Aorta (tissue), 5 donors: Measurements from ENCODE around the gene ZMYM2. TPM values are rescaled to one million over a fixed set of nuclear protein-coding genes. Genes with fewer than 3 reads are reported as not detected.

Source experiments
- ATAC-seq: fragments of 200-7000 bp; cut with Tn5 transposase; one replicate; pipeline ENCODE4 v1.9.1; 2022; ENCODE audit warnings: moderate library complexity; ENCODE audit not compliant: low FRiP score
- DNase-seq, 2 donors: peaks; one replicate each; pipeline ENCODE4 v3.0.0-alpha.2; 2020
- H3K27ac ChIP-seq, 2 donors: one replicate each; pipeline ENCODE4 v1.5.1; 2013; ENCODE audit warnings: low read length in 2 of 2, mild to moderate bottlenecking in 2 of 2, moderate library complexity in 2 of 2, control low read depth in 1 of 2, inconsistent platforms in 1 of 2, low read depth in 1 of 2
- H3K27me3 ChIP-seq, 2 donors: one replicate each; pipeline ENCODE4 v1.6.1; 2013; ENCODE audit warnings: control low read depth in 1 of 2, low read length in 1 of 2, mild to moderate bottlenecking in 1 of 2, moderate library complexity in 1 of 2; ENCODE audit not compliant: insufficient read depth in 2 of 2, control insufficient read depth in 1 of 2
- H3K36me3 ChIP-seq, 2 donors: one replicate each; pipeline ENCODE4 v1.6.1; 2013; ENCODE audit warnings: control low read depth in 1 of 2, low read length in 1 of 2, mild to moderate bottlenecking in 1 of 2; ENCODE audit not compliant: insufficient read depth in 2 of 2, control insufficient read depth in 1 of 2
- H3K4me1 ChIP-seq, 2 donors: one replicate each; pipeline ENCODE4 v1.6.1; 2013; ENCODE audit warnings: low read length in 2 of 2, control low read depth in 1 of 2, mild to moderate bottlenecking in 1 of 2, moderate library complexity in 1 of 2; ENCODE audit not compliant: insufficient read depth in 2 of 2, control insufficient read depth in 1 of 2
- H3K4me3 ChIP-seq, 2 donors: one replicate each; pipeline ENCODE4 v1.5.1; 2013; ENCODE audit warnings: low read length in 2 of 2, control low read depth in 1 of 2, mild to moderate bottlenecking in 1 of 2
- H3K9me3 ChIP-seq: one replicate; pipeline ENCODE4 v1.6.1; 2013; ENCODE audit warnings: mild to moderate bottlenecking, low read length; ENCODE audit not compliant: control insufficient read depth
- WGBS, 2 donors: extraction: QIAGEN DNeasy Blood & Tissue Kit; methylation state at CpG; one replicate each; pipeline ENCODE4 v1.1.7; 2013; 5-methylcytosine and 5-hydroxymethylcytosine counted together
- intact Hi-C, 2 donors: fragments of 100-400 bp; cut with DNase I; formaldehyde crosslinking; loops; one replicate each; pipeline versions ENCODE4 v1.14.2 to v1.15.0; 2022
- polyA plus RNA-seq, 2 donors: library from polyadenylated mRNA; stranded (reverse); fragments of 200-250 nt; gene quantifications; one replicate each; pipeline ENCODE4 v1.2.3, GENCODE V29; 2013
- total RNA-seq, 2 donors: library from RNA; stranded (reverse); fragmentation: NEBNext Ultra II Directional; extraction: Animal tissue kit (Norgen Biotek cat#: 25700); gene quantifications; one replicate each; pipeline ENCODE4 v1.2.1, GENCODE V29; 2021
- donor health status: healthy with polysubstance abuse.
- donor health status: Bipolar disorder and iron deficiency.
- donor health status: DM: no; HTN: no; CAD: no.
- donor health status: DM: no; HTN: no; CAD: no.
- donor health status: DM: yes; HTN: yes; CAD: no.

Gene ZMYM2
- total and polyA plus RNA-seq, 4 donors, result 12.9 to 118 (median 56.8) TPM

GRCh38 chr13:20118268-20119140 is 160.0 kb downstream of the ZMYM2 start:
- 1% methylated on average over 35 to 54 of the region's 55 CpGs for WGBS, 2 donors
- intact Hi-C loops, result no loop called here
- Histone ChIP-seq H3K4me1 (no peaks in the 10 kb centered on the region), H3K27ac (peak overlapping the region in 1 of 2 donors; percentile 60), H3K27me3 (no peaks in the 10 kb centered on the region), H3K36me3 (no peaks in the 10 kb centered on the region), H3K4me3 (peak overlapping the region; percentile 73 to 82), H3K9me3 (no peaks in the 10 kb centered on the region)
- peak; percentile 81 for ATAC-seq
- peak; percentile 68 to 86 for DNase-seq

GRCh38 chr13:20119960-20120359 is 161.4 kb downstream of the ZMYM2 start:
- ATAC-seq, result no peak
- intact Hi-C loops, result no loop called here
- 75 to 89% methylated on average over 3 of the region's 3 CpGs for WGBS, 2 donors
- DNase-seq, result no peak
- Histone ChIP-seq H3K27me3 (no peaks in the 10 kb centered on the region), H3K9me3 (no peaks in the 10 kb centered on the region), H3K4me3 (no peak overlapping the region), H3K4me1 (no peaks in the 10 kb centered on the region), H3K36me3 (no peaks in the 10 kb centered on the region), H3K27ac (no peak overlapping the region)

- Histone ChIP-seq H3K27ac (no peak overlapping the region), H3K4me1 (no peaks in the 10 kb centered on the region), H3K4me3 (no peak overlapping the region), H3K36me3 (no peaks in the 10 kb centered on the region), H3K9me3 (no peaks in the 10 kb centered on the region), H3K27me3 (no peaks in the 10 kb centered on the region)
- DNase-seq (no peak), ATAC-seq (no peak)
- 48 to 53% methylated on average over 7 of the region's 7 CpGs for WGBS, 2 donors
- intact Hi-C loops, result no loop called here
Observed at GRCh38 chr13:20121159-20121525, 162.6 kb downstream of the ZMYM2 start.

GRCh38 chr13:20124303-20124702 is 165.8 kb downstream of the ZMYM2 start:
- H3K27ac ChIP-seq, result no peak overlapping the region
- no peak for DNase-seq
- ATAC-seq, result no peak
- intact Hi-C loops, result no loop called here
- H3K4me3 ChIP-seq, result no peak overlapping the region
- no peaks in the 10 kb centered on the region for H3K36me3 ChIP-seq
- H3K9me3 ChIP-seq, result no peaks in the 10 kb centered on the region
- WGBS, 2 donors, result 68 to 71% methylated on average over 1 of the region's 1 CpG
- H3K27me3 ChIP-seq, result no peaks in the 10 kb centered on the region
- H3K4me1 ChIP-seq, result no peaks in the 10 kb centered on the region

- H3K36me3 ChIP-seq, result no peaks in the 10 kb centered on the region
- intact Hi-C loops, result loop anchor here in 1 of 2 donors (5.0 kb wide), 1 partner anchor 37 kb away; the partner anchor contains the start of gene GJA3
- no peaks in the 10 kb centered on the region for H3K9me3 ChIP-seq
- DNase-seq, result no peak
- H3K4me1 ChIP-seq, result no peaks in the 10 kb centered on the region
- H3K27ac ChIP-seq, result no peak overlapping the region
- 13 to 17% methylated on average over 4 of the region's 4 CpGs for WGBS, 2 donors
- no peak for ATAC-seq
- H3K27me3 ChIP-seq, result no peaks in the 10 kb centered on the region
- no peak overlapping the region for H3K4me3 ChIP-seq
Observed at GRCh38 chr13:20125129-20125782, 166.7 kb downstream of the ZMYM2 start.

- DNase-seq (no peak), ATAC-seq (no peak)
- WGBS, 2 donors, result 58 to 66% methylated on average over 4 of the region's 4 CpGs
- intact Hi-C loops, result loop anchor here in 1 of 2 donors (5.0 kb wide), 1 partner anchor 37 kb away; the partner anchor contains the start of gene GJA3
- no peak overlapping the region for H3K27ac ChIP-seq
- no peaks in the 10 kb centered on the region for H3K27me3 ChIP-seq
- no peaks in the 10 kb centered on the region for H3K9me3 ChIP-seq
- H3K4me3 ChIP-seq, result no peak overlapping the region
- no peaks in the 10 kb centered on the region for H3K4me1 ChIP-seq
- no peaks in the 10 kb centered on the region for H3K36me3 ChIP-seq
Observed at GRCh38 chr13:20125783-20126165, 167.2 kb downstream of the ZMYM2 start.

GRCh38 chr13:20126541-20127261 is 168.2 kb downstream of the ZMYM2 start:
- Histone ChIP-seq H3K4me1 (no peaks in the 10 kb centered on the region), H3K27ac (peak overlapping the region in 1 of 2 donors; percentile 48), H3K36me3 (no peaks in the 10 kb centered on the region), H3K27me3 (no peaks in the 10 kb centered on the region), H3K4me3 (no peak overlapping the region), H3K9me3 (no peaks in the 10 kb centered on the region)
- DNase-seq, result no peak
- intact Hi-C loops, result loop anchor here in 1 of 2 donors (5.0 kb wide), 1 partner anchor 36 kb away; the partner anchor contains the start of gene GJA3
- 48 to 52% methylated on average over 16 of the region's 16 CpGs for WGBS, 2 donors
- ATAC-seq, result peak; percentile 40

GRCh38 chr13:20127262-20127561 is 168.7 kb downstream of the ZMYM2 start:
- intact Hi-C loops, result loop anchor here in 1 of 2 donors (5.0 kb wide), 1 partner anchor 35 kb away; the partner anchor contains the start of gene GJA3
- Histone ChIP-seq H3K9me3 (no peaks in the 10 kb centered on the region), H3K27ac (no peak overlapping the region), H3K4me3 (peak overlapping the region in 1 of 2 donors; percentile 40), H3K36me3 (no peaks in the 10 kb centered on the region), H3K27me3 (no peaks in the 10 kb centered on the region), H3K4me1 (no peaks in the 10 kb centered on the region)
- ATAC-seq (peak; percentile 8), DNase-seq (no peak)
- 20 to 23% methylated on average over 6 of the region's 6 CpGs for WGBS, 2 donors
